GM18505 (cell line): Measurements from ENCODE around the gene TMEM121B.
A peak's percentile ranks its signal among the peaks of the same experiment; 100 is the strongest.

Source experiments
- ATAC-seq: cut with Tn5 transposase; IDR thresholded peaks from one replicate; pipeline ENCODE4 v1.9.1; 2021; ENCODE audit not compliant: unreplicated experiment
- POLR2A ChIP-seq: IDR thresholded peaks from 4 replicates; pipeline ENCODE4 v1.6.1; 2011; ENCODE audit warnings: borderline replicate concordance; ENCODE audit not compliant: insufficient read depth, insufficient read length; ENCODE audit errors: extremely low read depth

TMEM121B gene

GRCh38 chr22:17121233-17122195 is at the start of gene TMEM121B:
TSS of gene TMEM121B (minus strand) at chr22:17121360. CDS start at chr22:17121127, 233 bp downstream.
- TF ChIP-seq POLR2A = no peak
- ATAC-seq = no peak

DNA sequence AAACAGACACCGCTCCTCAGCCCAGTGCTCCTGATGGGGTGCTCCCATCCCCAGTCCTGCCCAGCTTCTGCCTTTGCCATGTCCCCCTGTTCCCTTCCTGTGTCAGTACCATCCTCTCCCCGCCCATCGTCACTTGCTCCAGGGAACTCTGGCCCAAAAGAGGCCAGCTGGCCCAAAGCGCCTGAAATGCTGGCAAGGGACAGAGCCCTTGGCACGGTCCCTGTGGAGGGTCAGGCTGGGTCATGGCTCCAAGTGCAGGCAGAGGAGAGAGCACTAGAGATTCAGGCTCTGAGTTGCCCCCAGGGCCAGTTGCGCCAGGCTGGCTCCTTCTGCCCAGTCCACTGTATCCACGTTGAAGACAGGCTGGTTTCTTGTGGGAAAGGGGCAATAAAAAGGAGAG is 46.3 kb upstream of the TMEM121B start:
- ATAC-seq = no peak
- TF ChIP-seq POLR2A = no peak

- TF ChIP-seq POLR2A = no peak
- ATAC-seq = no peak
Measured at GRCh38 chr22:17164392-17165024, 43.3 kb upstream of the TMEM121B start.

DNA sequence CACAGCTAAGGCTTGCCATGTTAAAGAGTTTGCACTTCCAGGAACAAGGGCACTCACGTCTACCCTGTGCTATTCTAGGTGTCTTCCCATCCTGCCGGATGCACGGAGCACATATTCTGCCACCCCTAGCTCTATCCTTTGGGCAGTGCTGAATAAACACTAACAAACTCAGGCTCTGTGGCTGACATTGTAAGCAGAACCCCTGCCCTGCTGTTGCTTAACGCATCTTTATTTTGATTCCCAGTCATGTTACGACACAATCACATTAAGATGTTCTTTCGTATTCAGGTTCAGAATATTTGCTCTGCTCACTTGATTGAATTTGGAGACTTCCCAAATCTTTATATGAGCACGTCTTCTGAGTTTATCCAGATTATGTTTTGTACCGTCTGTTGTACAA is 41.6 kb upstream of the TMEM121B start:
- no peak for TF ChIP-seq POLR2A
- ATAC-seq = no peak

DNA sequence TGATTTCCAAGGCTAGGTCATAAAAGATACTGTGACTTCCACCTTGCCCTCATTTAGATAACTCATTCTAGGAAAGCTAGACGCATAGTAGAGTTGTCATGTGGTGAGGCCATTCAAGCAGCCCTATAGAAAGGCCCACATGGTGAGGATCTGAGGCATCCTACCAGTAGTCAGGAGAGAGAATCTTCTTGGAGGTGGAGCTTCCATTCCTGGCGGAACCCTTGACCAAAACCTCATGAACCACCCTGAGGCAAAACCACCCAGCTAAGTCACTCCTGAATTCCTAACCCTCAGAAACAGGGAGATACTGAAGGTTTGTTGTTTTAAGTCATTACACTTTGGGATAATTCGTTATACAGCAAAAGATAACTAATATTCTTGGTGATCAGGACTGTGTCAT is 40.8 kb upstream of the TMEM121B start:
- no peak for TF ChIP-seq POLR2A
- no peak for ATAC-seq

DNA sequence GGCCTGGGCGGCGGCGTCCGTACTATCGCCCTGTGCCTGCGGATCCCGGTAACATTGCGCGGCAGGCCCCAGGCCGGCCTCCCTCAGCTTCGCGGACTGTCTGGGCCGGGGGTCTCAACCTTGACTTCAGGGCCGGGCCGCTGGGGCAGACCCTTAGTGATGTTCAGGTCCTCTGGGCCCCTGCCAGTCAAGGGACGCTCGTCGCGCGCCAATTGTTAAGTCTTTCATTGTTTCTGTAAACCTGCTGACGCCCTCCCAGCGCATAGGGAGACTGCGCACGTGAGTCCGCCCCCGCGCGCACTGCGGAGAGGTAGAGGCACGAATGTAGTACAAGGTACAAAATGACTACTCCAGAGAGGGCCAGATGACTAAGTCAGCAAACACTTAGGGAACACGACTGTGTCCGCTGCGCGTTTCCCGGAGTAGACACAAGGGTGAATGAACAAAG is 38.4 kb upstream of the TMEM121B start:
- ATAC-seq = peak; percentile 25
- no peak for TF ChIP-seq POLR2A

- TF ChIP-seq POLR2A = peak; percentile 64
- peak; percentile 78 for ATAC-seq
Measured at GRCh38 chr22:17158568-17159503, 37.7 kb upstream of the TMEM121B start, which contains the start of gene HDHD5. TSS of gene HDHD5 (minus strand) at chr22:17159277. CDS start at chr22:17159251, 26 bp downstream.

DNA sequence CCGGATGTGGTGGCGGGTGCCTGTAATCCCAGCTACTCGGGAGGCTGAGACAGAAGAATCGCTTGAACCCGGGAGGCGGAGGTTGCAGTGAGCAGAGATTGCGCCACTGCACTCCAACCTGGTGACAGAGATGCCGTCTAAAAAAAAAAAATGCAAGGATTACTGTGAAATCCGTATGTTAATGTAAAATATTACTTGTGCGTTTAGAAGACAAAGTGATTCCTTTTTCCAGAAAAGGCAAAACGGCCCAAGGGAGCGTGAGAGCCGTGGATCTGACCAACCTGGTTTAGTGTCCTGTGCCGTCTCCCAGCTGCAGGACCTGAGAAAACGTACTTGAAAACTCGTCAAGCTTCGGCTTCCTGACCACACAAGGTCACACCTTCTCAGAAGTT is 37.0 kb upstream of the TMEM121B start:
- no peak for ATAC-seq

DNA sequence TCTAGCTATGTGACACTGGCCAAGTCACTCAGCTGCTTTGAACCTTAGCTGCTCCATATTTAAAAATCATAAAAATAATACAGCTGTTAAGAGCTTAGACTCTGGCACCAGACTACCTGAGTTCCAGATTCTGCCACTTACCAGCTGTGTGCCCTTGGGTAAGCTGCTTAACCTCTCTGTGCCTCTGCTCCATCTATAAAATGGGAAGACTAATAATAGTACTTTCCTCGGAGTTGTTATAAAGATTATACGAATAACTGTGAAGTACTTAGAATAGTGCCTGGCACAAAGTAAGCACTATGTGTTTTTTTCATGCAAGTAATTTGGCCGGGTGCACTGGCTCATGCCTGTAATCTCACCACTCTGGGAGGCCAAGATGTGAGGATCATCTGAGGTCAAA is 36.6 kb upstream of the TMEM121B start:
- TF ChIP-seq POLR2A = no peak
- no peak for ATAC-seq

More for the DNA sequence above, 37.0 kb upstream of the TMEM121B start:
- TF ChIP-seq POLR2A = no peak

- TF ChIP-seq POLR2A = no peak
- ATAC-seq = no peak
Measured at GRCh38 chr22:17155941-17156340, 34.8 kb upstream of the TMEM121B start.

DNA sequence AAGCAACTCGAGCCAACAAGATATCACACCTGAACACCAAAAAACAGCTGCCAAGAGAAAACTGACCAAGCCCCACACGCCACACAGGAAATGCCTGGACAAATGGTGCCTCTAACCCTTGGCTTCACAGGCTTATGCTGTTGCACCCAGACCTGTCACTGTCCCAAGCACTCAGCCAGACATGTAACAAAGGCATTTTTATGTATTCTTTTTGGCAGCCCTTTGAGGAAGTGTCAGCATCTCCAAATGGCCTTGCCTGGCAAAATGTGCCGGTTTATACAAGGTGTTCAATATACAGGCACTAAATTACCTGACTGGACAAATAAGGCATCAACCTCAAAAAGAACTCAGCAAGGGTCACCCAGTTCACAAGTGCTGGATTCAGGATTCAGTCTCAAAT is 31.8 kb upstream of the TMEM121B start:
- ATAC-seq = no peak
- TF ChIP-seq POLR2A = no peak

GRCh38 chr22:17152340-17152739 is 31.2 kb upstream of the TMEM121B start:
- no peak for ATAC-seq

More at GRCh38 chr22:17152340-17152739, 31.2 kb upstream of the TMEM121B start:
- no peak for TF ChIP-seq POLR2A
